Measurements from ENCODE around the gene DENND2D. TPM values are rescaled to one million over a fixed set of nuclear protein-coding genes. Genes with fewer than 3 reads are reported as not detected.
"Not testable (repeated sequence)": the region's sequence is repeated elsewhere in the genome, so short reads cannot be mapped to it uniquely, and the experiment has no call there.

Gene DENND2D
- total and polyA plus RNA-seq, 7 donors: 2.3 to 77.0 (median 5.9) TPM

DNA sequence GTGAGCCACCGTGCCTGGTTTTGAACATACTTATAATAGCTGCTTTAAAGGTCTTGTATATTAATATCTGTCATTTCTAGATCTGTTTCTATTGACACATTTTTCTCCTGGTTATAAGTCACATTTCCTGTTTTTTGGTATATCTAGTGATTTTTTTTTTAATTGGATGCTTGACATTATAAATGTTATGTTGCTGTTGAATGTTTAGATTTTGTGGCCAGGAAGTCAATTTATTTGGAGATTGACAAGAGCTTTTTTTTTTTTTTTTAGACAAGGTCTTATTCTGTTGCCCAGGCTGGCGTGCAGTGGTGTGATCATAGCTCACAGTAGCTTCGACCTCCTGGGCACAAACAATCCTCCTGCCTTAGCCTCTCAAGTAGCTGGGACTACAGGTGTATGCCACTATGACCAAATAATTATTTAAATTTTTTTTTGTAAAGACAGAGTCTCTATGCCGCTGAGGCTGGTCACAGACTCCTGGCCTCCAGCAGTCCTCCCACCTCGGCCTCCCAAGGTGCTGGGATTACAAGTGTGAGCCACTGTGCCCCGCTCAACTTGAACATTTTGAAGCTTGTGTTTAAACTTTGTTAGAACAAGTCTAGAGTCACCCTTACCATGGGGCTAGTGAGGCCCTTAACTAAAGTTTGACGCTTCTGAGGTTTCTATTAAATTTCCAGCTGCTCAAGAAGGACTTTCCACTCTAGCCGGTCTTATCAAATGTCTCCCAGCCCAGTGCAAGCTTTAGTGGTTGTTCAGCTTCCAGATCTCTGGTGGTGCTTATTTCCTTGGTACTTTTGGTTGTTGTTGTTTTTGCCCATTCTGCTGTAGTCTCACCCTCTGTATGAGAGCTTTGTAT, 18.5 kb upstream of the DENND2D start:
- peaks cover 0 to 8% (median 0%) of the 10 kb centered on the region in 4 donors for H3K4me1 ChIP-seq
- no peaks in the 10 kb centered on the region for H3K27me3 ChIP-seq
- 79 to 90% methylated on average over 8 of the region's 8 CpGs for WGBS, 2 donors
- no peaks in the 10 kb centered on the region for H3K36me3 ChIP-seq
- H3K9me3 ChIP-seq: no peaks in the 10 kb centered on the region
- no peak for DNase-seq
- H3K27ac ChIP-seq: no peak overlapping the region
- TF ChIP-seq POLR2A (IDR thresholded peaks at IDR 0.05) (no peak), CTCF (IDR thresholded peaks at IDR 0.05) (no peak), EP300 (IDR thresholded peaks at IDR 0.05) (no peak), POLR2AphosphoS5 (IDR thresholded peaks at IDR 0.05) (no peak)
- intact Hi-C loops (cut with DNase I): no loop called here
- no peak overlapping the region for H3K4me3 ChIP-seq

- Histone ChIP-seq H3K4me3 (no peak overlapping the region), H3K27me3 (no peaks in the 10 kb centered on the region), H3K27ac (no peak overlapping the region), H3K36me3 (no peaks in the 10 kb centered on the region), H3K9me3 (no peaks in the 10 kb centered on the region), H3K4me1 (peaks cover 0 to 1% (median 0%) of the 10 kb centered on the region in 4 donors)
- no peak for TF ChIP-seq POLR2AphosphoS5 (IDR thresholded peaks at IDR 0.05)
- TF ChIP-seq EP300 (IDR thresholded peaks at IDR 0.05): no peak
- TF ChIP-seq CTCF (IDR thresholded peaks at IDR 0.05): no peak
- no peak for TF ChIP-seq POLR2A (IDR thresholded peaks at IDR 0.05)
- intact Hi-C loops (cut with DNase I): no loop called here
- DNase-seq: no peak
- WGBS, 2 donors: 57 to 70% methylated on average over 5 of the region's 5 CpGs
Observed at GRCh38 chr1:111217183-111217910, 16.9 kb upstream of the DENND2D start.

DNA sequence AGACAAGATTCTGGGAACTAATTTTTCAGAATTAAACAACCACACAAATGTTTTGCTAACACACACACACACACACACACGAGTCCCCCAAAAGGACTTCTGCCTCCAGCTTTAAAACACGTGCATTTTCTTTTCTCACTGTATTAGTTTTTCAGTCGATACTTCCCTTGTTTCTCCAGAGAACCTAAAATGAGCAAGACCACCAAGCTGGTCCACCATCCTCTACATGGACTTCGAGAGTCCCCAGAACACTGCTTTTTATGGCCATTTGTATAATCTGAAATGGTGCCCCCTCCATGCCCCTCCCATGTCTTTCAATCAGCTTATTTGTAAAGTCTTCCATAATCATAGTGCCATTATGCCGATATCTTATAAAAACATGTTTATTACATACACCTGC, 16.3 kb upstream of the DENND2D start:
- Histone ChIP-seq H3K4me3 (no peak overlapping the region), H3K27me3 (no peaks in the 10 kb centered on the region), H3K36me3 (no peaks in the 10 kb centered on the region), H3K4me1 (no peaks in the 10 kb centered on the region), H3K9me3 (no peaks in the 10 kb centered on the region), H3K27ac (no peak overlapping the region)
- TF ChIP-seq POLR2AphosphoS5 (IDR thresholded peaks at IDR 0.05) (no peak), CTCF (IDR thresholded peaks at IDR 0.05) (no peak), EP300 (IDR thresholded peaks at IDR 0.05) (no peak), POLR2A (IDR thresholded peaks at IDR 0.05) (no peak)
- no peak for DNase-seq
- 69 to 83% methylated on average over 5 of the region's 5 CpGs for WGBS, 2 donors
- intact Hi-C loops (cut with DNase I): no loop called here

DNA sequence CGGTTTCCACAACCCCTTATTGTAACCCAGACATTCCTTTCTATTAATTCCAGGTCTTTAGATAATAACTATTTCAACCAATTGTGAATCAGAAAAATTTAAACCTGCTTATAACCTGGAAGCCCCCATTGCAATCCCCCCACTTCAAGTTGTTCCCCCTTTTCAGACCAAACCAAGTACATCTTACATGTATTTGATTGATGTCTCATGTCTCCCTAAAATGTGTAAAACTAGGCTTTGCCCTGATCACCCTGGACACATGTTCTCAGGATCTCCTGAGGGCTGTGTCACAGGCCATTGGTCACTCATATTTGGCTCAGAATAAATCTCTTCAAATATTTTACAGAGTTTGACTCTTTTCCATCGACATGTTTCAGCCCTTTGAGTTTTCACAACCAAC, 14.8 kb upstream of the DENND2D start:
- H3K36me3 ChIP-seq; intact Hi-C loops (cut with DNase I); DNase-seq; H3K27me3 ChIP-seq; H3K9me3 ChIP-seq; H3K4me1 ChIP-seq; H3K27ac ChIP-seq; H3K4me3 ChIP-seq: not testable (repeated sequence)
- WGBS, 2 donors: 64 to 88% methylated on average over 2 of the region's 2 CpGs

DNA sequence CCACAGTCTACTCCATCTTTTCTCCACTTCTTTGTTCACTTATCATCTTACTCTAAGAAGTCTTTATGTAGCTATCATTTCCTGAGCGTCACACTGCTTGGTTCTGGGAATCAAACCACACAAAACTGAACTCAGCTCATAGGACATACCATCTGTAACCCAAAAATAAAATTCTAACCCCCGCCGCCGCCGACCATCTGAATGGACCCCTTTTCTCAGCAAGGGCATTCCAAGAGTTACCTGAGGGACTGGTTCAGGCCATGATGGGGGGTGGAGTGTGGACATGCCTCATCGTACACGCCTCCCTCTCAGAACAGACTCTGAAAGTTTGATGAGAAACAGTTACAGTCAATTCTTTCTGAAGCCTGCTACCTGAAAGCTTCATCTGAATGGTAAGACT, 14.4 kb upstream of the DENND2D start:
- Histone ChIP-seq H3K4me1 (no peaks in the 10 kb centered on the region), H3K36me3 (no peaks in the 10 kb centered on the region), H3K9me3 (no peaks in the 10 kb centered on the region), H3K27me3 (no peaks in the 10 kb centered on the region), H3K27ac (no peak overlapping the region), H3K4me3 (no peak overlapping the region)
- DNase-seq: no peak
- TF ChIP-seq CTCF (IDR thresholded peaks at IDR 0.05) (no peak), EP300 (IDR thresholded peaks at IDR 0.05) (no peak), POLR2A (IDR thresholded peaks at IDR 0.05) (no peak), POLR2AphosphoS5 (IDR thresholded peaks at IDR 0.05) (no peak)
- WGBS, 2 donors: 61 to 88% methylated on average over 7 of the region's 7 CpGs
- intact Hi-C loops (cut with DNase I): no loop called here
